ENCODE measurements around the gene SLC25A11.

The SLC25A11 gene

GRCh38 chr17:4903051-4903818, 36.6 kb downstream of the SLC25A11 start, which contains the start of gene CHRNE:
TSS of gene CHRNE (minus strand) at chr17:4903098. CDS start at chr17:4903063, 35 bp downstream.
- Histone ChIP-seq H4K20me1 (ENCODE audit: insufficient read depth, low read length) (no peaks in the 10 kb centered on the region; the same call in 1 of the 2 replicates), H3K4me1 (ENCODE audit: insufficient read depth, low read length) (peaks cover 20% of the 10 kb centered on the region), H3K79me2 (ENCODE audit: insufficient read depth, low read length) (no peaks in the 10 kb centered on the region), H3K27me3 (ENCODE audit: insufficient read depth, low read length, poor library complexity) (no peaks in the 10 kb centered on the region), H2AFZ (ENCODE audit: low read depth, low read length) (peak within 1 kb of the TSS; percentile 51), H3K4me2 (ENCODE audit: insufficient read depth, low read length) (peak within 1 kb of the TSS; percentile 46), H3K9ac (ENCODE audit: low read depth, low read length) (no peak within 1 kb of the TSS), H3K36me3 (ENCODE audit: insufficient read depth, low read length) (no peaks in the 10 kb centered on the region), H3K9me3 (ENCODE audit: insufficient read depth, low read length, severe bottlenecking) (no peaks in the 10 kb centered on the region), H3K4me3 (ENCODE audit: low read depth in 1 of 2, low read length in 2 of 2) (no peak within 1 kb of the TSS), H3K27ac (ENCODE audit: low read length) (peak within 1 kb of the TSS; percentile 40)
- ATAC-seq (ENCODE audit: insufficient read depth, low read depth), result peak; percentile 83
- TF ChIP-seq EZH2 (IDR thresholded peaks at IDR 0.05; ENCODE audit: borderline replicate concordance, low read depth, low read length, severe bottlenecking) (no peak), CTCF (IDR thresholded peaks at IDR 0.05; ENCODE audit: borderline replicate concordance, extremely low read depth, low read length, poor library complexity, severe bottlenecking) (peak; percentile 89)
- peak; percentile 82 for DNase-seq

GRCh38 chr17:4902540-4902939, 37.3 kb downstream of the SLC25A11 start:
- H3K79me2 ChIP-seq (ENCODE audit: insufficient read depth, low read length), result no peaks in the 10 kb centered on the region
- TF ChIP-seq CTCF (IDR thresholded peaks at IDR 0.05; ENCODE audit: borderline replicate concordance, extremely low read depth, low read length, poor library complexity, severe bottlenecking) (no peak), EZH2 (IDR thresholded peaks at IDR 0.05; ENCODE audit: borderline replicate concordance, low read depth, low read length, severe bottlenecking) (no peak)
- no peaks in the 10 kb centered on the region for H3K9me3 ChIP-seq (ENCODE audit: insufficient read depth, low read length, severe bottlenecking)
- no peak overlapping the region for H3K9ac ChIP-seq (ENCODE audit: low read depth, low read length)
- H3K27me3 ChIP-seq (ENCODE audit: insufficient read depth, low read length, poor library complexity), result no peaks in the 10 kb centered on the region
- no peak overlapping the region for H3K27ac ChIP-seq (ENCODE audit: low read length)
- H4K20me1 ChIP-seq (ENCODE audit: insufficient read depth, low read length), result no peaks in the 10 kb centered on the region; the same call in 1 of the 2 replicates
- no peak overlapping the region for H3K4me2 ChIP-seq (ENCODE audit: insufficient read depth, low read length)
- no peak overlapping the region for H3K4me3 ChIP-seq (ENCODE audit: low read depth in 1 of 2, low read length in 2 of 2)
- no peak overlapping the region for H2AFZ ChIP-seq (ENCODE audit: low read depth, low read length)
- DNase-seq, result no peak
- peaks cover 20% of the 10 kb centered on the region for H3K4me1 ChIP-seq (ENCODE audit: insufficient read depth, low read length)
- H3K36me3 ChIP-seq (ENCODE audit: insufficient read depth, low read length), result no peaks in the 10 kb centered on the region
- ATAC-seq (ENCODE audit: insufficient read depth, low read depth), result no peak

DNA sequence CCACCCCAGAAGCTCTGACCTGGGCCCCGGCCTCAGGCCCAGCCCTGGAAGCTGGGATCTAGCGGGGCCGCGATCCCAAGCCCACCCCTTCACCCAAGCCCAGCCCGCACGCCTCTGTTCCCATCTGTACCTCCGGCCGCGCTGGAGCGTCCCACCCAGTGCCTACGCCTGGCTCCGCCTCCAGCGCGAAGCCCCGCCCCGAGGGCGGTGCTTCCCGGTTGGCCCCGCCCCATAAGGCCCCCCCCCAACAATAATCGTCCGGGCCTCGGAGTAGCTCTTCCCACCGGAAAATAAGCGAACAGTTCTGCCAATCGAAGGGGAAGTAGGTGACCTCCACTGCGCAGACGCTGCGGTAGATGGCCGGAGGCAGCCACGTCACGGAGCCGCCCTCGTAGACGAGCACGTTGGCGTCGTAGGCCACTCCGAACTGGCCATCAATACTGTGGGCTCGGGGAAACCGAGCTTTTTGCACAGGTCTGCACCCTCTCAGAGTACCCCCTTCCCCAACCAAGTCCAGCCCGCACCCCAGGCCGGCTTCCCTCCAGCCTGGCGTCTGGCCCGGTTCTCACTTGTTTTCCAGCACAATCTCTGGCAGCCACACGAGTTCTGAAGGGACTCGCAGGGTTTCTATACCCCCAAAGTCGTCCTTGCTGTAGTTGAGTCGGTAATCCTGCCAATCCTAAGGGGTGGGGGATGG, 38.0 kb downstream of the SLC25A11 start:
- DNase-seq (no peak), ATAC-seq (ENCODE audit: insufficient read depth, low read depth) (no peak)
- Histone ChIP-seq H3K27ac (ENCODE audit: low read length) (no peak overlapping the region), H3K9me3 (ENCODE audit: insufficient read depth, low read length, severe bottlenecking) (no peaks in the 10 kb centered on the region), H3K4me2 (ENCODE audit: insufficient read depth, low read length) (no peak overlapping the region), H3K4me1 (ENCODE audit: insufficient read depth, low read length) (peaks cover 20% of the 10 kb centered on the region), H4K20me1 (ENCODE audit: insufficient read depth, low read length) (peaks cover 3% of the 10 kb centered on the region), H3K27me3 (ENCODE audit: insufficient read depth, low read length, poor library complexity) (no peaks in the 10 kb centered on the region), H3K36me3 (ENCODE audit: insufficient read depth, low read length) (peaks cover 6% of the 10 kb centered on the region), H3K9ac (ENCODE audit: low read depth, low read length) (no peak overlapping the region), H3K79me2 (ENCODE audit: insufficient read depth, low read length) (no peaks in the 10 kb centered on the region), H3K4me3 (ENCODE audit: low read depth in 1 of 2, low read length in 2 of 2) (no peak overlapping the region), H2AFZ (ENCODE audit: low read depth, low read length) (no peak overlapping the region)
- no peak for TF ChIP-seq CTCF (IDR thresholded peaks at IDR 0.05; ENCODE audit: borderline replicate concordance, extremely low read depth, low read length, poor library complexity, severe bottlenecking)
- TF ChIP-seq EZH2 (IDR thresholded peaks at IDR 0.05; ENCODE audit: borderline replicate concordance, low read depth, low read length, severe bottlenecking), result no peak

All from DND-41 (cell line).